Epithelial cell of proximal tubule (primary cell): ENCODE results near the gene ZKSCAN5. TPM values are rescaled to one million over a fixed set of nuclear protein-coding genes. Genes with fewer than 3 reads are reported as not detected.
A peak's percentile ranks its signal among the peaks of the same experiment; 100 is the strongest.
"Not testable (repeated sequence)": the region's sequence is repeated elsewhere in the genome, so short reads cannot be mapped to it uniquely, and the experiment has no call there.

Experiments used
- DNase-seq: peaks from one replicate; pipeline ENCODE4 v3.0.0-alpha.2; 2011; ENCODE audit warnings: low read depth
- H3K4me3 ChIP-seq: 2 replicates; pipeline ENCODE4 v1.5.1; 2011; ENCODE audit warnings: low read depth, mild to moderate bottlenecking, low read length
- total RNA-seq: library from RNA; depleted of rRNA; stranded (reverse); fragments of >200 nt; gene quantifications from 2 replicates; pipeline ENCODE4 v1.2.3, GENCODE V29; 2015
- TF ChIP-seq, protein P1 (sequence below): conservative IDR thresholded peaks from 2 replicates; pipeline ENCODE4 v1.5.1; 2012; ENCODE audit warnings: low read depth, mild to moderate bottlenecking, low read length

ZKSCAN5 gene
- total RNA-seq, 1 donor from 2014 or later: 8.2 TPM

- DNase-seq: no peak
- H3K4me3 ChIP-seq: no peak overlapping the region
- TF ChIP-seq, protein P1, sequence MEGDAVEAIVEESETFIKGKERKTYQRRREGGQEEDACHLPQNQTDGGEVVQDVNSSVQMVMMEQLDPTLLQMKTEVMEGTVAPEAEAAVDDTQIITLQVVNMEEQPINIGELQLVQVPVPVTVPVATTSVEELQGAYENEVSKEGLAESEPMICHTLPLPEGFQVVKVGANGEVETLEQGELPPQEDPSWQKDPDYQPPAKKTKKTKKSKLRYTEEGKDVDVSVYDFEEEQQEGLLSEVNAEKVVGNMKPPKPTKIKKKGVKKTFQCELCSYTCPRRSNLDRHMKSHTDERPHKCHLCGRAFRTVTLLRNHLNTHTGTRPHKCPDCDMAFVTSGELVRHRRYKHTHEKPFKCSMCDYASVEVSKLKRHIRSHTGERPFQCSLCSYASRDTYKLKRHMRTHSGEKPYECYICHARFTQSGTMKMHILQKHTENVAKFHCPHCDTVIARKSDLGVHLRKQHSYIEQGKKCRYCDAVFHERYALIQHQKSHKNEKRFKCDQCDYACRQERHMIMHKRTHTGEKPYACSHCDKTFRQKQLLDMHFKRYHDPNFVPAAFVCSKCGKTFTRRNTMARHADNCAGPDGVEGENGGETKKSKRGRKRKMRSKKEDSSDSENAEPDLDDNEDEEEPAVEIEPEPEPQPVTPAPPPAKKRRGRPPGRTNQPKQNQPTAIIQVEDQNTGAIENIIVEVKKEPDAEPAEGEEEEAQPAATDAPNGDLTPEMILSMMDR: no peak
Measured at GRCh38 chr7:99571768-99572167, 67.3 kb downstream of the ZKSCAN5 start.

- TF ChIP-seq, protein P1: no peak
- no peak for DNase-seq
- H3K4me3 ChIP-seq: no peak overlapping the region
Measured at GRCh38 chr7:99573257-99573656, 68.8 kb downstream of the ZKSCAN5 start.

- DNase-seq: no peak
Measured at GRCh38 chr7:99576251-99576650, 71.8 kb downstream of the ZKSCAN5 start.

DNA sequence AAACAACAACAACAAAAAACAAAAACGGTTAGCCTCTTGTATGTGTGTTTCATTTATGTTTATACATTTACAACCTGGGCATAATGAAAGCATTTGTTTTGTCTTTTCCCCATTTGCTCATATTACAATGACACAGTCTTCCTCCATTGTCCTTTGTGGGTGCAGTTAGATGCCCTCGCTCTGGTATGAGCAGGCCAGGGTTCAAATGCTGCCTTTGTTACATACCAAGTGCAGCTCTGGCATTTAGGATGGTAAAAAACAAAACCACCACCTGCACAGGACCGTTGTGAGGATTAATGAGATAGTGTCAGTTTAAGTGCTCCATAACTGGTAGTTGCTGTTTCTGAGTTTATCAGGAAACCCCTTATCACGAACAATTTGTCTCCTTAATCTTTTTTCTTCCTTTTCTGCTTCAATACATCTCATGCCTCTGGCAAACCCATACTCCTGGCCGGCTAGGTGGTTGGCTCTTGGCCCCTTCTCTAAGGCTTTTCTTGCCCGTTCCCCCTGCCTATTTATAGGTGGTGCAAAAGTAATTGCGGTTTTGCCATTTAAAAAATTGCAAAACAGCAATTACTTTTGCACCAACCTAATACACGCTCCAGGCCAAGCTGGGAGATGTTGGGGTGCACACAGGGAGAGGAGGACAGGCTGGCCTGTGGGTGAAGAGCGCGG lies 75.0 kb downstream of the ZKSCAN5 start:
- H3K4me3 ChIP-seq: peak overlapping the region; percentile 64
- TF ChIP-seq, protein P1: no peak
- no peak for DNase-seq

More at GRCh38 chr7:99576251-99576650, 71.8 kb downstream of the ZKSCAN5 start:
- no peak overlapping the region for H3K4me3 ChIP-seq
- TF ChIP-seq, protein P1: no peak

DNA sequence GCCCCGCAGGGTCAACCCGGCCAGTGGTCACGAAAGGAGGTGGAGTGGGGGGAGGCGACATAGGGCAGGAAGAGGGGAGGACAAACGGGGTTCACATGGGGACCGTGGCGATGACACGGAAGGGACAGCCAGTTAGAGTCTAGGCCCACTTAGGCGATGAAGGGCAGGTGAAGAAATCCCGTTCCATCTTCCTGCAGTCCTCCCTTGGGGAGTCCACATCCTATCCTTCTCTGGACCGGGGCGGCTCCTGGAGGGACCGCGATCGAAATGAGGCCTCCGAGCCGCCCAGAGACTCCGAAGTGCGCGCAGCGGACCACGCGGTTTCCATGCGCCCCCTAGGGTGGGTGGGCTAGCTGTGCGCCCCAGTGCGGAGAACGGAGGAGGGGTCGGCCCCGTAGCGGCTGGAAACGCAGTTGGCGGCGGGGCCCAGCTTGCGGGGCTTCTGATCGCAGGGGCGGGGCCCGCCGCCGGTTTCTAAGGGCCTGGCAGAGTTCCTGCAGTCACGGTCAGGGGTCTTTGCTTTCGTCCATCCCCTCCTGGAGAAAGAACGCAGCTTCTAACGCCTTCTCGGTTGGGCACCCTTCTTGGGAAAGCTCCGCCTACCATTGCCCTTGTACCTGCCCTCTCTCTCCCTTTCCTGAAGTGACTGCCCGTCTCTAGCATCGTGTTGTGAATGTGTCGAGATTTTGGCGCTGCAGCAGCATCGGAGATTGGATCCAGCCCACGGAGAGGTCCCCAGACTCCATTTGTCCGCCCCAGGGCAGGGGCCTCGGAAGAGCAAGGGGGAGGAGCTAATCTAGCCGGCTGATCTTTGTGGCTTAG lies 75.7 kb downstream of the ZKSCAN5 start:
- TF ChIP-seq, protein P1: peak; percentile 33
- peak overlapping the region; percentile 64 for H3K4me3 ChIP-seq
- no peak for DNase-seq

DNA sequence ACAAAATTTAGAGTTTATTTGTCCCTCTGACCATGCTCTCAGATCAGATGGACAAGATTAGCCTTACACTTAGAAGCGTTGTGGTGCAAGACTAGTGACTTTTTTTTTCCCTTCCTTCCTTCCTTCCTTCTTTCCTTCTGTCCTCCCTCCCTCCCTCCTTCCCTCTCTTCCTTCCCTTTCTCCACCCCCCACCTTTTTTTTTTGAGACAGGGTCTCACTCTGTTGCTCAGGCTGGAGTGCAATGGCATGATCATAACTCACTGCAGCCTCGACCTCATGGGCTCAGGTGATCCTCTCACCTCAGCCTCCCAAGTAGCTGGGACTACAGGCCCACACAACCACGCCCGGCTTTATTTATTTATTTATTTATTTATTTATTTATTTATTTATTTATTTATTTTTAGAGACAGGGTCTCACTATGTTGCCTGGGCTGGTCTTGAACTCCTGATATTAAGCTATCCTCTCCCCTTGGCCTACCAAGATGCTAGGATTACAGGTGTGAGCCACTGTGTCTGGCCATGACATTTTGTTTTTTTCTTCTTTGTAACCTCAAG lies 76.4 kb downstream of the ZKSCAN5 start:
- H3K4me3 ChIP-seq: peak overlapping the region; percentile 64
- not testable (repeated sequence) for DNase-seq

Other genes starting within 250 kb of the ZKSCAN5 start
- gene MYH16, start 231.8 kb upstream of the ZKSCAN5 start, total RNA-seq: 1.0 and 1.4 TPM in 2 replicates
- 198 and 233 TPM in 2 replicates for gene ARPC1A, start 178.8 kb upstream of the ZKSCAN5 start, total RNA-seq
- gene ARPC1B, start 129.9 kb upstream of the ZKSCAN5 start, total RNA-seq: 378 and 509 TPM in 2 replicates
- 123 and 159 TPM in 2 replicates for gene PDAP1, start 96.1 kb upstream of the ZKSCAN5 start, total RNA-seq
- gene BUD31, start 95.7 kb upstream of the ZKSCAN5 start, total RNA-seq: 134 and 136 TPM in 2 replicates
- gene PTCD1, start 65.9 kb upstream of the ZKSCAN5 start, total RNA-seq: 4.0 and 7.2 TPM in 2 replicates
- 15.8 and 43.1 TPM in 2 replicates for gene CPSF4, start 65.7 kb upstream of the ZKSCAN5 start, total RNA-seq
- gene ATP5MF, start 38.5 kb upstream of the ZKSCAN5 start, total RNA-seq: 1,313 and 2,133 TPM in 2 replicates
- 10.7 and 11.6 TPM in 2 replicates for gene ZNF789, start 31.8 kb upstream of the ZKSCAN5 start, total RNA-seq
- 14.7 and 15.7 TPM in 2 replicates for gene ZNF394, start 4.4 kb upstream of the ZKSCAN5 start, total RNA-seq
- gene FAM200A, start 47.5 kb downstream of the ZKSCAN5 start, total RNA-seq: 6.0 and 6.2 TPM in 2 replicates
- gene ZNF655, start 54.0 kb downstream of the ZKSCAN5 start, total RNA-seq: 31.5 and 53.8 TPM in 2 replicates
- gene TMEM225B, start 93.6 kb downstream of the ZKSCAN5 start, total RNA-seq: 0.17 and 0.43 TPM in 2 replicates
- gene ZSCAN25, start 112.3 kb downstream of the ZKSCAN5 start, total RNA-seq: 7.4 and 11.0 TPM in 2 replicates
- gene CYP3A5, start 175.3 kb downstream of the ZKSCAN5 start, total RNA-seq: 0.75 TPM in 1 of 2 replicates, not detected in the other
- 0.12 TPM in 1 of 2 replicates, not detected in the other for gene CYP3A7, start 230.5 kb downstream of the ZKSCAN5 start, total RNA-seq